Activated T-cell treated with anti-CD3 and anti-CD28 coated beads for 24 hours (primary cell): ENCODE data around the gene MSANTD2.

Experiments used
- DNase-seq: peaks from one replicate; pipeline ENCODE4 v3.0.0-alpha.2; 2020; ENCODE audit warnings: low read depth

The MSANTD2 gene

GRCh38 chr11:124800226-124800929 lies at the start of gene MSANTD2:
TSS of gene MSANTD2 (minus strand) at chr11:124800406. CDS start at chr11:124800380, 26 bp downstream.
- DNase-seq, result peak; percentile 70

- no peak for DNase-seq
Observed at GRCh38 chr11:124846070-124846673, 46.0 kb upstream of the MSANTD2 start.

- no peak for DNase-seq
Observed at GRCh38 chr11:124844664-124845079, 44.5 kb upstream of the MSANTD2 start.

GRCh38 chr11:124843616-124843910 lies 43.4 kb upstream of the MSANTD2 start:
- no peak for DNase-seq

GRCh38 chr11:124842305-124842704 lies 42.1 kb upstream of the MSANTD2 start:
- DNase-seq, result no peak

- DNase-seq, result no peak
Observed at GRCh38 chr11:124841840-124842239, 41.6 kb upstream of the MSANTD2 start.

- no peak for DNase-seq
Observed at GRCh38 chr11:124841201-124841600, 41.0 kb upstream of the MSANTD2 start.

- no peak for DNase-seq
Observed at GRCh38 chr11:124840666-124841065, 40.5 kb upstream of the MSANTD2 start.

GRCh38 chr11:124839972-124840621 lies 39.9 kb upstream of the MSANTD2 start:
- DNase-seq, result no peak

GRCh38 chr11:124839128-124839971 lies 39.1 kb upstream of the MSANTD2 start:
- no peak for DNase-seq

- no peak for DNase-seq
Observed at GRCh38 chr11:124838805-124839127, 38.6 kb upstream of the MSANTD2 start.

- DNase-seq, result no peak
Observed at GRCh38 chr11:124837491-124837856, 37.3 kb upstream of the MSANTD2 start.

GRCh38 chr11:124835918-124836317 lies 35.7 kb upstream of the MSANTD2 start:
- no peak for DNase-seq

- DNase-seq, result no peak
Observed at GRCh38 chr11:124834526-124835180, 34.4 kb upstream of the MSANTD2 start.

- DNase-seq, result no peak
Observed at GRCh38 chr11:124832571-124832970, 32.4 kb upstream of the MSANTD2 start.

GRCh38 chr11:124831897-124832296 lies 31.7 kb upstream of the MSANTD2 start:
- DNase-seq, result no peak

GRCh38 chr11:124830749-124831148 lies 30.5 kb upstream of the MSANTD2 start:
- no peak for DNase-seq

- DNase-seq, result no peak
Observed at GRCh38 chr11:124829986-124830385, 29.8 kb upstream of the MSANTD2 start.

- DNase-seq, result no peak
Observed at GRCh38 chr11:124825876-124826275, 25.7 kb upstream of the MSANTD2 start.

- DNase-seq, result no peak
Observed at GRCh38 chr11:124823512-124824376, 23.5 kb upstream of the MSANTD2 start.

GRCh38 chr11:124821995-124822730 lies 22.0 kb upstream of the MSANTD2 start:
- no peak for DNase-seq
